B cell (primary cell): ENCODE data around the gene PHTF2. TPM values are rescaled to one million over a fixed set of nuclear protein-coding genes. Genes with fewer than 3 reads are reported as not detected.

Source experiments
- ATAC-seq: fragments of 200-7000 bp; cut with Tn5 transposase; one replicate; pipeline ENCODE4 v1.10.0; 2021; ENCODE audit warnings: low read depth, mild to moderate bottlenecking, moderate number of reproducible peaks, moderate library complexity
- CTCF ChIA-PET: fragments of 350-600 bp; sonication (Branson Sonifier 250); formaldehyde crosslinking; loops from one replicate; lab custom pipeline; 2021; ENCODE audit warnings: antibody characterized with exemption, inconsistent platforms; lab: Charles Lee
- POLR2A ChIA-PET: fragments of 350-600 bp; sonication (Branson Sonifier 250); formaldehyde crosslinking; loops from one replicate; lab custom pipeline; 2021; ENCODE audit warnings: antibody characterized with exemption; lab: Charles Lee
- DNase-seq: peaks from one replicate; pipeline ENCODE4 v3.0.0; 2013
- H2AFZ ChIP-seq: 2 replicates; pipeline ENCODE4 v1.6.1; 2012; ENCODE audit warnings: mild to moderate bottlenecking, low read depth, low read length; ENCODE audit not compliant: insufficient read depth, poor library complexity, severe bottlenecking
- H3K27ac ChIP-seq, 2 donors: 1 replicate in 1 of 2; 2 replicates in 1 of 2; pipeline ENCODE4 v1.5.1; 2012 to 2013; ENCODE audit warnings: low read length in 2 of 2, mild to moderate bottlenecking in 2 of 2, moderate library complexity in 1 of 2
- H3K27me3 ChIP-seq, 4 experiments: fragments of 200-600 bp in 1 of 4; sonication (generic) in 1 of 4; replicated peaks in 1 of 4; 1 replicate in 2 of 4; 2 replicates in 2 of 4; pipeline versions ENCODE4 v1.6.1 to v1.7.0; 2013 to 2016; ENCODE audit warnings: low read length in 3 of 4, mild to moderate bottlenecking in 2 of 4, mixed read lengths in 1 of 4, moderate library complexity in 1 of 4; ENCODE audit not compliant: insufficient read depth in 4 of 4, control insufficient read depth in 3 of 4; ENCODE audit errors: control extremely low read depth in 1 of 4
- H3K36me3 ChIP-seq, 2 experiments: replicated peaks in 1 of 2; 1 replicate in 1 of 2; 2 replicates in 1 of 2; pipeline versions ENCODE4 v1.6.1 to v1.7.1; 2013; ENCODE audit warnings: low read length in 1 of 2; ENCODE audit not compliant: insufficient read depth in 2 of 2, control insufficient read depth in 1 of 2; ENCODE audit errors: control extremely low read depth in 1 of 2, extremely low read depth in 1 of 2
- H3K4me1 ChIP-seq, 2 donors: fragments of 200-600 bp in 1 of 2; sonication (generic) in 1 of 2; 1 replicate in 1 of 2; 2 replicates in 1 of 2; pipeline versions ENCODE4 v1.5.1 to v1.6.1; 2013 to 2017; ENCODE audit warnings: low read length in 2 of 2; ENCODE audit not compliant: control insufficient read depth in 2 of 2, insufficient read depth in 2 of 2
- H3K4me2 ChIP-seq: replicated peaks from 2 replicates; pipeline ENCODE3; 2012; ENCODE audit warnings: mild to moderate bottlenecking, low read depth, low read length; ENCODE audit not compliant: poor library complexity, severe bottlenecking
- H3K4me3 ChIP-seq, 5 experiments: fragments of 200-600 bp in 1 of 5; sonication (generic) in 1 of 5; 1 replicate in 3 of 5; 2 replicates in 2 of 5; pipeline versions ENCODE4 v1.5.1 to v1.7.0; 2011 to 2016; ENCODE audit warnings: low read length in 4 of 5, mild to moderate bottlenecking in 4 of 5, low read depth in 2 of 5, control low read depth in 1 of 5, moderate library complexity in 1 of 5; ENCODE audit not compliant: insufficient read depth in 1 of 5; ENCODE audit errors: control extremely low read depth in 1 of 5, extremely low read depth in 1 of 5
- H3K79me2 ChIP-seq: fragments of 200-600 bp; sonication (generic); one replicate; pipeline ENCODE4 v1.6.0; 2016; ENCODE audit warnings: low read length; ENCODE audit not compliant: control insufficient read depth, insufficient read depth
- H3K9ac ChIP-seq: fragments of 200-600 bp; sonication (generic); 2 replicates; pipeline ENCODE4 v1.6.1; 2017; ENCODE audit warnings: mild to moderate bottlenecking, low read length, moderate library complexity
- H3K9me3 ChIP-seq, 3 donors: one replicate each; pipeline versions ENCODE4 v1.6.1 to v1.7.1; 2013; ENCODE audit warnings: low read length in 2 of 3; ENCODE audit not compliant: control insufficient read depth in 2 of 3, insufficient read depth in 1 of 3; ENCODE audit errors: control extremely low read depth in 1 of 3
- H4K20me1 ChIP-seq: 2 replicates; pipeline ENCODE4 v1.6.0; 2012; ENCODE audit warnings: mild to moderate bottlenecking, low read length; ENCODE audit not compliant: insufficient read depth, control insufficient read depth, poor library complexity, severe bottlenecking
- H3K27ac Mint-ChIP-seq: one replicate; pipeline ENCODE4 v1.8.0; 2021; ENCODE audit warnings: mixed read lengths
- H3K27me3 Mint-ChIP-seq: one replicate; pipeline ENCODE4 v1.8.0; 2021; ENCODE audit warnings: mixed read lengths
- H3K4me1 Mint-ChIP-seq: one replicate; pipeline ENCODE4 v1.8.0; 2021; ENCODE audit warnings: mixed read lengths
- H3K4me3 Mint-ChIP-seq: one replicate; pipeline ENCODE4 v1.8.0; 2021; ENCODE audit warnings: mixed read lengths
- H3K9me3 Mint-ChIP-seq: one replicate; pipeline ENCODE4 v1.8.0; 2022; ENCODE audit warnings: mixed read lengths; ENCODE audit not compliant: insufficient read depth
- EZH2 ChIP-seq: IDR thresholded peaks from 2 replicates; pipeline ENCODE4 v1.6.1; 2012; ENCODE audit warnings: borderline replicate concordance, low read depth, mild to moderate bottlenecking, moderate library complexity, low read length; ENCODE audit not compliant: insufficient read depth, poor library complexity, severe bottlenecking
- WGBS: methylation state at CpG from one replicate; pipeline ENCODE4 v1.1.5; 2013; ENCODE audit warnings: missing lambda C conversion rate; ENCODE audit not compliant: insufficient coverage; 5-methylcytosine and 5-hydroxymethylcytosine counted together
- intact Hi-C: fragments of 100-400 bp; cut with micrococcal nuclease; formaldehyde crosslinking; loops from one replicate; pipeline ENCODE4 v1.10.0; 2022
- polyA plus RNA-seq: library from polyadenylated mRNA; depleted of rRNA; stranded (reverse); fragments of >200 nt; gene quantifications from 2 replicates; pipeline ENCODE4 v1.2.3, GENCODE V29; 2012
- total RNA-seq, 2 donors: library from RNA; stranded (reverse); fragments of 120-200 nt in 1 of 2; gene quantifications; 1 replicate in 1 of 2; 2 replicates in 1 of 2; pipeline versions ENCODE4 v1.2.3 to v1.2.4, GENCODE V29; 2013 to 2022
- TF ChIP-seq, protein P1 (sequence below): fragments of 200-600 bp; IDR thresholded peaks from one replicate; pipeline ENCODE4 v1.8.0; 2022; ENCODE audit warnings: antibody characterized with exemption, mild to moderate bottlenecking

The PHTF2 gene
- total and polyA plus RNA-seq, 2 donors (not counting 1 experiment from before 2014, with no cell fraction given), result 35.3 to 44.8 TPM

DNA sequence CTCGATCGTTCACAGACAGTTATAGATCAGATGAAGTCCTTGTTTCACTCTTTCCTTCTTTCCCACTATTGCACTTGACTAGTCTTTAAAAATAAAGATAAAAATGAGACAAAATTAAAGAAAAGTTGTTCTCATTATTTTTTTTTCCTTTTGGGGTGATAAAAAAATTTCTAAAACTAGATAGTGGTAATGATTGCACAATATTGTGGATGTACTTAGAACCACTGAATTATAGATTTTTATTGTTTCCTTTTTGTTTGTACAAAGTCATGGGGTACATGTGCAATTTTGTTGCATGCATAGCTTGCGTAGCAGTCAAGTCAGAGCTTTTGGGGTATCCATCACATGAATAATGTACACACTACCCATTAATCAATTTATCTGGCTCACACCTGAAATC, 97.3 kb downstream of the PHTF2 start:
- no peaks in the 10 kb centered on the region for H3K27me3 ChIP-seq
- no peak overlapping the region for H3K4me2 ChIP-seq
- H3K36me3 ChIP-seq, result peaks cover 1 to 2% of the 10 kb centered on the region in 2 experiments
- H2AFZ ChIP-seq, result no peak overlapping the region
- CTCF ChIA-PET, result interaction anchor here (1.3 kb wide), 1 partner anchor 9 kb away, joined by 3 read pairs; no protein-coding TSS in a partner anchor
- H3K9ac ChIP-seq, result no peak overlapping the region
- peaks cover 39% of the 10 kb centered on the region for H3K79me2 ChIP-seq
- DNase-seq, result no peak
- no peaks in the 10 kb centered on the region for H3K9me3 Mint-ChIP-seq
- no peaks in the 10 kb centered on the region for H3K9me3 ChIP-seq
- POLR2A ChIA-PET, result no interaction called here
- no CpG with 5 or more reads among the region's 3 CpGs for WGBS
- H3K27ac ChIP-seq, result no peak overlapping the region
- H3K4me3 Mint-ChIP-seq, result no peak overlapping the region
- intact Hi-C loops, result no loop called here
- no peak for ATAC-seq
- no peak overlapping the region for H3K27ac Mint-ChIP-seq
- H3K4me3 ChIP-seq, result no peak overlapping the region
- H3K4me1 Mint-ChIP-seq, result peaks cover 16% of the 10 kb centered on the region
- peaks cover 9% of the 10 kb centered on the region for H4K20me1 ChIP-seq
- TF ChIP-seq, protein P1, sequence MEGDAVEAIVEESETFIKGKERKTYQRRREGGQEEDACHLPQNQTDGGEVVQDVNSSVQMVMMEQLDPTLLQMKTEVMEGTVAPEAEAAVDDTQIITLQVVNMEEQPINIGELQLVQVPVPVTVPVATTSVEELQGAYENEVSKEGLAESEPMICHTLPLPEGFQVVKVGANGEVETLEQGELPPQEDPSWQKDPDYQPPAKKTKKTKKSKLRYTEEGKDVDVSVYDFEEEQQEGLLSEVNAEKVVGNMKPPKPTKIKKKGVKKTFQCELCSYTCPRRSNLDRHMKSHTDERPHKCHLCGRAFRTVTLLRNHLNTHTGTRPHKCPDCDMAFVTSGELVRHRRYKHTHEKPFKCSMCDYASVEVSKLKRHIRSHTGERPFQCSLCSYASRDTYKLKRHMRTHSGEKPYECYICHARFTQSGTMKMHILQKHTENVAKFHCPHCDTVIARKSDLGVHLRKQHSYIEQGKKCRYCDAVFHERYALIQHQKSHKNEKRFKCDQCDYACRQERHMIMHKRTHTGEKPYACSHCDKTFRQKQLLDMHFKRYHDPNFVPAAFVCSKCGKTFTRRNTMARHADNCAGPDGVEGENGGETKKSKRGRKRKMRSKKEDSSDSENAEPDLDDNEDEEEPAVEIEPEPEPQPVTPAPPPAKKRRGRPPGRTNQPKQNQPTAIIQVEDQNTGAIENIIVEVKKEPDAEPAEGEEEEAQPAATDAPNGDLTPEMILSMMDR, result no peak
- no peak for TF ChIP-seq EZH2
- peaks cover 4 to 5% of the 10 kb centered on the region in 2 donors for H3K4me1 ChIP-seq
- H3K27me3 Mint-ChIP-seq, result no peaks in the 10 kb centered on the region

DNA sequence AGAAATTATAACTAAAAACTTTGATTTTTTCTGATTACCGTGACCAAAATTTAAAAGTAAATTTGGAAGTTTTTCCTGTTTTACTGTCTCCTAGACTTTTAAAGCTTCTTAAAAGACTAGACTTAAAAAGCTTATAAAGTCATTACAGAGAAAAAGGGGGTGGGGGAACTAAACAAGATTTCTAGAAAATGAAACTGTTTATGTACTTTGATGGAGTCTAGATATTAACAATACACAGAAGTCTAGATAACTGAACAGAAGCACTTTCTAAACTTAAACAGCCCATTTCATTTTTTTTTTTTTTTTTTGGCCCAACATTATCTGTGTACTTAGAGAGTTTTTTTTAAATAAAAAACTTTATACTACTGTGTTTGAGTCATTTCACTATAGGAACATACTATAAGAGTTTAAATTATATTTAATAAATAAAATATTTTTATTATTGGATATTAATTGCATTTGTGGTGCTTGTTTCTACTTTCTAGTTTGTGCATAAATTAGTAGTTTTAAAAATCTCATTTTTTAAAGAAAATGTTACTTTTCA, 98.5 kb downstream of the PHTF2 start:
- no CpG with 5 or more reads among the region's 1 CpG for WGBS
- Mint-ChIP-seq H3K9me3 (no peaks in the 10 kb centered on the region), H3K27ac (no peak overlapping the region), H3K27me3 (no peaks in the 10 kb centered on the region), H3K4me1 (peaks cover 7% of the 10 kb centered on the region), H3K4me3 (no peak overlapping the region)
- POLR2A ChIA-PET, result no interaction called here
- Histone ChIP-seq H3K9ac (no peak overlapping the region), H3K4me1 (peaks cover 0 to under 1% of the 10 kb centered on the region in 2 donors), H3K4me2 (no peak overlapping the region), H2AFZ (no peak overlapping the region), H3K4me3 (no peak overlapping the region), H4K20me1 (no peaks in the 10 kb centered on the region), H3K36me3 (peaks cover 0 to 8% of the 10 kb centered on the region in 2 experiments), H3K9me3 (no peaks in the 10 kb centered on the region), H3K79me2 (peaks cover 27% of the 10 kb centered on the region), H3K27ac (no peak overlapping the region), H3K27me3 (no peaks in the 10 kb centered on the region)
- CTCF ChIA-PET, result interaction anchor here (0.6 to 1.4 kb wide), 3 partner anchors 23 to 143 kb away, joined by 3 read pairs; no protein-coding TSS in a partner anchor
- intact Hi-C loops, result no loop called here
- ATAC-seq, result no peak
- no peak for TF ChIP-seq EZH2
- TF ChIP-seq, protein P1, result no peak
- no peak for DNase-seq
